GM18873 (cell line): Measurements from ENCODE around the gene CLDN15.
"Not testable (repeated sequence)": the region's sequence is repeated elsewhere in the genome, so short reads cannot be mapped to it uniquely, and the experiment has no call there.

Source experiments
- ATAC-seq: cut with Tn5 transposase; IDR thresholded peaks from one replicate; pipeline ENCODE4 v1.9.1; 2021; ENCODE audit warnings: mild to moderate bottlenecking, moderate library complexity, moderate number of reproducible peaks; ENCODE audit not compliant: unreplicated experiment, low FRiP score

CLDN15 gene

DNA sequence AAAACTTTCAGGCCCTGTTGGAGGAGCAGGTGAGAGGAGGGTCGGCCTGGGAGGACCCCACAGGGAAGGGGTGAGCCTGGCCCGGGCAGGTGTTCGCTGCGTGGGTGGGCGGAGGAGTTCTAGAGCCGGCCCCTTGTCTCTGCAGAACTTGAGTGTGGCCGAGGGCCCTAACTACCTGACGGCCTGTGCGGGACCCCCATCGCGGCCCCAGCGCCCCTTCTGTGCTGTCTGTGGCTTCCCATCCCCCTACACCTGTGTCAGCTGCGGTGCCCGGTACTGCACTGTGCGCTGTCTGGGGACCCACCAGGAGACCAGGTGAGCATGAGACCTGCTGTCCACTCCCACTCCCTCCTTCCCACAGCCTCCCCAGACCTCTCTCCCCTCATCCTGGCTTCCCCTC, 14.1 kb downstream of the CLDN15 start:
- no peak for ATAC-seq

DNA sequence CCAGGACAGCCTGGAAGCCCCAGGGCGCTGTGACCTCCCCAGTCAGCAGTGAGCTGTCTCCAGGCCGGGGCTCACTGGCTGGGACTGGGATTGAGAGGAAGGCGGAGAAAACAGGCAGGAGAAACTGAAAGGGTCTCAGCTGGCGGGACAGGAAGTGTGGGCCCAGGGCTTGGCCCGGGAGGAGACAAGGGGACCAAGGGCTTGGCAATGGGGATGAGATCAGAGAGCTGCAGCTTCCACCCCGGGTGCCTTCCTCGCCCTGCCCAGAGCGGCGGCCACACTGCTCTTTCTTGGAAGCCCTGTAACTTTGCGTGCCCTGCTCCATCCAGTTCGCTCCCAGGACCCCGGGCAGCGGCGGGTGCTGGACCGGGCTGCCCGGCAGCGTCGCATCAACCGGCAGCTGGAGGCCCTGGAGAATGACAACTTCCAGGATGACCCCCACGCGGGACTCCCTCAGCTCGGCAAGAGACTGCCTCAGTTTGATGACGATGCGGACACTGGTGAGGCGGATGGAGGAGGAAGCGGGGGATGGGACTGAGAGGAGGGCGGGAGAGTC, 15.2 kb downstream of the CLDN15 start:
- ATAC-seq: no peak

DNA sequence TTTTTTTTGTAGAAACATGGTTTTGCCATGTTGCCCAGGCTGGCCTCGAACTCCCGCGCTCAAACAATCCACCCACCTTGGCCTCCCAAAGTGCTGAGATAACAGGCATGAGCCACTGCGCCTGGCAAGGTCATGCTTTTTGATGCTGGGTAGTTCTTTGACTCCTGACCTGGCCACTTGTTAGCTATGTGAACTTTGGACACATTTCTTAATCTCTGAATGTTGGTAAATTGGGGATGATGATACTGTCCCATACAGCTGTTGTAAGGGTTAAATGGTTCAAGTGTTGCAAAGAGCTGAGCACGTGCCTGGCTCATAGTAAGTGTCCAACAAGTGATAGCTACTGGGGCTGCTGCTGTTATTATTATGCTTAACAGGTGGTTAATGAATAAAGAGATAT, 17.3 kb downstream of the CLDN15 start:
- ATAC-seq: no peak

DNA sequence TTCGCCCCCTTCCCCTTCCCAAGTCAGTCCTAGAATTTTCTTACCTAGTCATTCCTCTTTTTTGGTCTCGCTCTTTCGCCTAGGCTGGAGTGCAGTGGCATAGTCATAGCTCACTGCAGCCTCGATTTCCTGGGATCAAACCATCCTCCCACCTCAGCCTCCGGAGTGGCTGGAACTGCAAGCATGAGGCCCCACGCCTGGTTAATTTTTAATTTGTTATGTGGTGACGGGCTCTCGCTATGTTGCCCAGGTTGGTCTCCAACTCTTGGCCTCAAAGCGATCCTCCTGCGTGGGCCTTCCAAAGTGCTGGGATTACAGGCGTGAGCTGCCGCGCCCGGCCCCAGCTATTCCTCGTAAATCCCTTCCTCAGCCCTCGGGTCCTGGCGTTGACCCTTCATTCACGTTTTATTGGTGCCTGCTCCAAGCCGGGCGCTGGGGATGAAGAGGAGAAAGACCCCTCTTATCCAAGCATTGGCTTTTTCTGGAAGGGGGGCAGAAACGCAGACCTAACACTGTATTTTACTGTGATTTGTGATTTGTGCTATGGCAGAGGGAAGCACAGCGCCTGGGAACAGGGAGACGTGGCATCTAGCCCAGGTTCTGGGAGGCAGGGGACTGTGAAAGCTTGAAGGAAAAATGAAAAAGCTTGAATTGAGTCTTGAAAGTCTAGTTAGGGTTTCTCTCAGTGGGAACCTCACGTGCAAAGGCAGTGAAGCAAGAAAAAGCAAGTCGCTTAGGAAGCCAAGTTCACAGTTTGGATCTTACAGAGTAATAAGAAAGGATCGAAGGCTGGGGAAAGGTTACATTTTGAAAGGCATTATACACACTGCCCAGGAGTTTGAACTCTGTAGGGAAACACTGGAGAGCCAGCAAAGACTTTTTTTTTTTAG, 19.1 kb downstream of the CLDN15 start:
- peak; percentile 6 for ATAC-seq

DNA sequence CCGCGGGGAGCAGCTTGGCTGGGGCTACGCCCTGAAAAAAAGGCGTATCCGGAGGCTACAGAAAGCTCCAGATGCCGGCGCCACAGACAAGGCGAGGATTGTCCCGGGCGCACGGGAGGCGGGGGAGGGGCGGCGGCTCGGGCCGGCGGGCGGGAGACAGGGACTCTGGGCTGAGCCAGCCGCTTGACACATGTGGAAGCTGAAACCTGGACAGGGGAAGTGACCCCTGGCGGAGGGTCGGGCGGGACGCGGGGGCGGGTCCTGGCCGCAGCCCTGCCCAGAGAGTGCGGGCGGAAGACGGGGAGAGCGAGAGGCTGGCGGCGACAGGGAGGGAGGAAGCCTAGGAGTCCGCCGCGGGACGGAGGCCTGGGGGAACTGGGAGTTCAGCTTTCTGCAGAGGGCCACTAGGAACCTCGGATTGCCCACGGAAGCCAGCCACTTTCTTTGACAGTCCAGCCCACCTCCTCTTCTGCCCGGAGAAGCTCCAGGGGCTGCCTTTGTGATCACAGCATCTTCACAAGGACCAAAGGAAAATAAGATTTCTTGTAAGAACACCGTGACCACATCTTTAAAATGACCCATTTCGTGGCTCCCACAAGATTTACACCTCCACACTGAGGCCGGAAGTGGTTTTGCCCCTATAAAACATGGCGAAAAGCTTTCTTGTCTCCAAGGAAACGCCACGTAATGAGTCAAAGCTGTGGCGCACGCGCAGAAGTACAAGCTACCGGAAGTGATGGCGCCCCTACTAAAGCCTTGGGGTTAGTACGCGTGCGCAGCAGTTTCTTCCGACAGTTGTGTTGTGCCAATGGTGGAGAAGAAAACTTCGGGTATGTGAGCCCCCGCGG, 20.0 kb downstream of the CLDN15 start, which contains the start of the genes PLOD3 and ZNHIT1:
TSS of gene PLOD3 (minus strand) at position 194 of the 848 bp plus-strand sequence. CDS start 307 bp downstream, outside the sequence.
TSS of gene ZNHIT1 (plus strand) at position 778 of the 848 bp plus-strand sequence. CDS start at position 809, 31 bp downstream.
- ATAC-seq: peak; percentile 46

DNA sequence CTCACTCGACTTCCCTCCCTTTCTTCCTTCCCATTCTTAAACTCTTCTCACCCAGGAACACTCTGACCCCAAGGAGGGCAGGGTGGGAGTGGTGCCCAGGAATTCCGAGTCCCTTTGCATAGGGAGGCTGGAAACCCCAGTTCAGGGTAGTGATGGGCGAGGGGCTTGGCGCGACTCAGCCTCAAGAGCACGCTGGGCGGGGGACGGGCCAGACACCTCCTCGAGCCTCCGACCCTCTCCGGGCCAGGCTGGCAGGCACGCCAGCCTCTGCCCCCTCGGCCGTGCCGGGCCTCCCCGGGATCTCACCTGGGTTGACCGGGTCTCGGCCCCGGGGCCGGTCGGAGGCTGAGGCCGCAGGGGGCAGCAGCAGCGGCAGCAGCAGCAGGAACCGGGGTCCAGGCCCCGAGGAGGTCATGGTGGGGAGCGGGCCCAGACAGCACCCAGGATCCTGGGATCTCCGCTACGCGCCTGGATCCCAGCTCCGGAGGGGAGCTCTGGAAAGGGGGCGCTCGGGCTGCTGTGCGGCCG, 20.7 kb downstream of the CLDN15 start:
- ATAC-seq: peak; percentile 14

DNA sequence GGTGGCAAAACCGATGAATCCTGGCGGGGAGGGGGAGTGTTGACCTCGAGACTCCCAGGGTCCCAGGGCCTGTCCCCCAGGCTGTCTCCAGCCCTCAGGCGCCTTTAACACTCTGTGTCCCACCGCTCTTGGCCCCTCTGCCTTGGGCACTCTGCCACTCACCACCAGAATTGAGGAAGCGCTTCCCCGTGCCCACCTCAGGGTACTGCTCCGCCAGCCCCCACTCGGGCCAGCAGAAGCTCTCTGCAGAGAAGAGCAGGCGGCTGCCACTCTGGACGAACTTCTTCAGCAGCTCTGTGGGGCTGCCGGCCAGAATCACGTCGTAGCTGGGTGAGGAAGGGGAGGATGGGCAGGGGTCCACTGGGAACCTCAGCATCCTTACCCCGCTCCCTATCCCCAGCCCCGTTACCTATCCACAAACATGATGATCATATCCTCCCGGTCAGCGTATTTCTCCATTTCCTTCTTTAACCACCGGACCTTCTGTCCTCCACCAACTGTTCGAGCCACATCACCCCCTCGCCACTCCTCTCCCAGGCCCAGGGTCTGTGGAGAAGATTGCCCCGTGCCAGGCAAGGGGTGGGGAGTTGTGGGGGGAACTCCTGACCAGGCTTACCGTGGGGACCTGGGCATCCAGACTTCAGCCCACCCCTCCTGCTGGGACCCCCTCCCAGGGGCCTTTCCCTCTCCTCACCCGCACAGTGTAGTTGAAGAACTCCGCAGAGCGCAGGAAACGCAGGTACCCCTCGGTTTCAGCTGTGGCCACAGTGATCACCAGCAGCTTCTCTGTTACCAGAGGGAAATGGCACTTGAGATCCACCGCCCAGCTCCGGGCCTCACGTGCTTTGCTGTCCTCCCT, 21.4 kb downstream of the CLDN15 start:
- ATAC-seq: no peak

DNA sequence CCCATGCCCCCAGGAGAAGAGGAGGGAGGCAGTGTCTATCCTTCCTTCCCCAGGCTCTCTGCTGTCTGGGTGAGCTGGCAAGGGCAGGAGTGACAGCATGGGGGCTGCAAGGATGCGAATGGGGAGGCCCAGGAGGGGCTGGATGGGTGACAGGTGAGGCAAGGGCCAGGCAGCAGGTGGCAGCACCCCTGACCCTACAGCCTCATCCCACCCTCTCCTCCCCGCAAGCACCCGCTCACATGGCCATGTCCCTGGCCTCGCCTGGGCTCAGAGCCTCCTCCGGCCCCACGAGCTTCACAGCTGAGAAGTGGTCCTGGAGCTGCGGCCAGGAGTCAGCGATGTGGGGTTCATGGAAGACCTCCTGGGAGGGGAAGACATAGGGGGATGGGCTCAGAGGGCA, 25.6 kb downstream of the CLDN15 start:
- no peak for ATAC-seq

DNA sequence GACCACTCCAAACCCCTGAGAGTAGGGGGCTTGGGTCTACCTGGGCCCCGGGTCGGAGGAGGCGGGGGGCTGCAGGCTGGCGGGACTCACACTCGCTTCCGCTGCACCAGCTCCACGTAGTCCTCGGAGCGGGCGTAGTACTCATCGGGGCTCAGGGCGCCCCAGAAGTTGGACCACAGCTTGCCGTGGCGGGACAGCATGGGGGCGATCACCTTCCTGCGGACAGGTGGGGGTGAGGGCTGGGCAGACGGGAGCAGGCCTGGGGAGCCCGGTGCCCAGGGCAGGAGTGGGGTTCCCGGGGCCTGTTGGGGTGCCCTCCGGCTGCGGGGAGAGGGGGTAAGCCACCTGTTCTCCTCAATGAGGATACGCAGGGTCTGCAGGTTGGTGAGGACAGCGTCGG, 26.1 kb downstream of the CLDN15 start:
- no peak for ATAC-seq

DNA sequence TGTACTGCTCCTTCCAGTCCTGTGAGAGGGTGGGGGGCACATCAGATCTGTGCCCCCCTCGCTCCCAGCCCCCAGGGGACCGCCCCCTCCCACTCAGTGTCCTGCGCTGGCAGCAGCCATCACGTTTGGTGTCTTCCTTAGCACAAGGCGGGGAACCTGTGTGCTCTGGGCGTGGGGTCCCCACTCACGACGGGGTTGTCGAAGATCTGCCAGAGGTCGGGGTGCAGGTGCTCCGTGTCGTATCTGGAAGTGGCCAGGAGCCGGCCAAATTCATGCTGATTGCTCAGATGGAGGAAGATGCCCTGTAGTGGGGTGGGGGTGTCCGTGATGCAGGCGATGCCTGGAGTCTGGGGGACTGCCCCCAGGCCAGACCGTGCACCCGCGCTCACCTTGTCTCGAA, 27.5 kb downstream of the CLDN15 start:
- no peak for ATAC-seq

DNA sequence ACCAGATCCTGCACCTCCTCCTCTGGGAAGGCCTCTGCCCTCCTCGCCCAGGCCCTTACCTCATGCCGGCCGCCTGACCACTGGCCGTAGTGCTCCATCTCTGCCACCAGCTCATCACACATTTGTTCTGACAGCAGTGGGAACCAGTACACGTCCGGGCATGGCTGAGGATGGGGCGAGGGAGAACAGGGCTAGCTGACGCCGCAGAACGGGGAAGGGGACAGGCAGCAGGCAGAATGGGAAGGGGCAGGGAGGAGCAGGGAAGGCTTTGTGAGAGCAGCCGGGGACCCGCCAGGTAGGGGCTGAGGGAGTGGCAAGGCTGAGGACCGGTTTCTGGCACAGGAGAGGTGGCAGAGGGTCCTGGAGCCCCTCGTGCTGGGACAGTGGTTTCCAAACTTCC, 28.8 kb downstream of the CLDN15 start:
- ATAC-seq: no peak

DNA sequence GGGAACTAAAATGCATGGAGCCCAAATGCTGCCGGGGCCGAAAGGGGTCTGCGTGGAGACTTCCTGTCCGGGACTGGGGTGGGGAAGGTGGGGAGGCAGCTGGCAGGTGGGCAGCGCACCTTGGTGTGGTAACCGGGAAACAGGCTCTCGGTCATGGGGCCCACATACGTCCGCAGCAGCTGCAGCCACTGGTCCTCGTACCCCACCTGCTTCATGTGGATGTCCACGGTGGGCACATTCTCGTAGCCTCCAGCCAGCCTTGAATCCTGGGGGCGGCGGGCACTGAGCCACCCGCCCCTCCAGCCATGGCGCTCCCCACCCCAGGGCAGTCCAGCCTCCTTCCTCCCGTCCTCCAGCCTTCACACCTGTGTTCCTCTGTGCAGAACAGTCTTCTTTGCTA, 30.1 kb downstream of the CLDN15 start:
- no peak for ATAC-seq

DNA sequence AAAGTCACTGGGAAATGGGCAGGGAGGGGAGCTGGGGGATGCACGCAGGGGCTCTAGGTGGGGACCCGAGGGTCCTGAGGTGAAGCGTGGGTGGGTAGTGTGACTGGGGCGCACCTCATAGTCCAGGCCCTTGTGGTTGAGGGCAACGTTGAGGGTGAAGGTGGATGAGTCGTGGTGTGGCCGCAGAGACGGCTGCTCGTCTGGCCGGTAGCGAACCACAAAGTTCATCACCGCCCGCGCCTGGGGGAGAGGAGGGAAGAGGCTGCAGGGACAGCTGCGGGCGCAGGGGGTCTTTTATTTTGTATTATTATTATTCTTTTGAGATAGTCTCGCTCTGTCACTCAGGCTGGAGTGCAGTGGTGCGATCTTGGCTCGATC, 30.9 kb downstream of the CLDN15 start:
- no peak for ATAC-seq

DNA sequence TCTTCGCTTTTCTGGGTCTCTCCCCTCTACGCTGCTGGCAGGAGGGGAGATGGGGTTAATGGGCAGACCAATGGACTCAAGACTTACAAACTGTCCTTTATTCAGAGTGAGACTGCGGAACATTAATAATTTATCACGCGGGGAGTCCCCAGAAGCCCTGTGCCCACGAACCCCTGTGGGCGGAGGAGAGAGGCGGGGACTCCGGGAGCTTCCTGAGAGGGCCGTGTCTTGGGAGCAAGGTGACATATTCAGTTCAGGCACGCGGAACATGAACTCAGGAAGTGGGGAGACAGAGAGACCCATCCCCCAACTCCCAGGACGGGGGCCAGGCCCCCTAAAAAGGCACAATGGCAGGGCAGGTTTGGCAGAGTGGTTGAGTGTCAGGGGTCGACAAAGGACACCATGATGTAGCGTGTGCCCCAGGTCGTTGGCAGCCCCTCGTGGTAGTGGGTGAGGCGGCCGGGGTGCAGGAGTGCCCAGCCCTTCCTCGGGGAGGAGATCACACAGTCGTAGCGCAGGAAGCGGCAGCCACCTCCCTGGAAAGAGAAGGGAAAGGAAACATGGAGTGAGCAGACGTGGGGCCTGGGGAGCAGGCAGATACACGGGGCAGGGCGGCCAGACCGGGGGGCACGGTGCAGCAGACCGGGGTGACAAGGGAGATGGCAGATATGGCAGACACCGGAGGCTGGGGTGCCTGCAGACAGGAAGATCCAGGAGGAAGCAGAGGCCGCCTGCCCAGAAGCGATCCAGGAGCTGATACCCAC, 31.5 kb downstream of the CLDN15 start:
- no peak for ATAC-seq

DNA sequence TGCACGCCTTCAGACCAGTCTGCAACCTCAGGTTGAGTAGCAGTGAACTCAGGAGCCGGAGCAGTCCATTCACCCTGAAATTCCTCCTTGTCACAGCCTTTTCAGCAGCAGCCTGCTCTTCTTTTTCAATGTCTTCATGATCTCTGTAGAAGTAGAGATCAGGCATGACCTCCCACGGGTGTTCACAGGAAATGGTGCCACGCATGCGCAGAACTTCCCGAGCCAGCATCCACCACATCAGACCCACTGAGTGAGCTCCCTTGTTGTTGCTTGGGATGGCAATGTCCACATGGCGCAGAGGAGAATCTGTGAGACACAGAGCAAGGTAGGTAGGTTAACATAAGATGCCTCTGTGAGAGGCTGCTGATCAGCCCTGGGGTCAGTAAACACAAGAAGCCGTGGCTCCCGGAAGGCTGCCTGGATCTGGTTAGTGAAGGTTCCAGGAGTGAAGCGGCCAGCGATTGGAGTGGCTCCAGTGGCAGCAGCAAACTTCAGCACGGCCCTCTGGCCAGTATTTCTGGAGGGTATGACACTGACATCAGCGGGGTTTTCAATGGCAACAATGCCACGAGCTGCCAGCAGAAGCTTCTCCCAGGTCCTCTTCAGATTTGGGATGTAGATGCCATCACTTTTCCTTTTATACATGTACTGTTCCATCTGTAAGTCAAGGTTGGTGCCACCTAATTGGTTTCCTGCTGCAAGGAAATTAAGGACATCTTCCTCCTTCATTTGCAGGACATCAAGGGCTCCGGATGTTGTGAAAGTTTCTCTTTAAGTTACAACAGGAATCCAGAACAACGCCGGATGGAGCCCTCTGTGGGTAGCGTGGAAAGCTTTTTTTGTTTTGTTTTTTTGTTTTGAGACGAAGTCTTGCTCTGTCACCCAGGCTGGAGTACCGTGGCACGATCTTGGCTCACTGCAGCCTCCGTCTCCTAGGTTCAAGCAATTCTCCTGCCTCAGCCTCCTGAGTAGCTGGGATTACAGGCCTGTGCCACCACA, 33.6 kb downstream of the CLDN15 start:
- ATAC-seq: not testable (repeated sequence)

DNA sequence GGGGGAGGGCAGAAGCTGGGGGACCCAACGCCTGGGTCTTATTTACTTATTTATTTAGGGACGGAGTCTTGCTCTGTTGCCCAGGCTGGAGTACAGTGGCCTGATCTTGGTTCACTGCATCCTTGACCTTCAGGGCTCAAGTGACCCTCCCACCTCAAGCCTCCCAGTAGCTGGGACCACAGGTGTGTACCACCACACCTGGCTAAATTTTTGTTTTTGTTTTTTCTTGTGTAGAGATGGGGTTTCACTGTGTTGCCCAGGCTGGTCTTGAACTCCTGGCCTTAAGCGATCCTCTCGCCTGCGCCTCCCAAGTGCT, 35.0 kb downstream of the CLDN15 start:
- no peak for ATAC-seq

DNA sequence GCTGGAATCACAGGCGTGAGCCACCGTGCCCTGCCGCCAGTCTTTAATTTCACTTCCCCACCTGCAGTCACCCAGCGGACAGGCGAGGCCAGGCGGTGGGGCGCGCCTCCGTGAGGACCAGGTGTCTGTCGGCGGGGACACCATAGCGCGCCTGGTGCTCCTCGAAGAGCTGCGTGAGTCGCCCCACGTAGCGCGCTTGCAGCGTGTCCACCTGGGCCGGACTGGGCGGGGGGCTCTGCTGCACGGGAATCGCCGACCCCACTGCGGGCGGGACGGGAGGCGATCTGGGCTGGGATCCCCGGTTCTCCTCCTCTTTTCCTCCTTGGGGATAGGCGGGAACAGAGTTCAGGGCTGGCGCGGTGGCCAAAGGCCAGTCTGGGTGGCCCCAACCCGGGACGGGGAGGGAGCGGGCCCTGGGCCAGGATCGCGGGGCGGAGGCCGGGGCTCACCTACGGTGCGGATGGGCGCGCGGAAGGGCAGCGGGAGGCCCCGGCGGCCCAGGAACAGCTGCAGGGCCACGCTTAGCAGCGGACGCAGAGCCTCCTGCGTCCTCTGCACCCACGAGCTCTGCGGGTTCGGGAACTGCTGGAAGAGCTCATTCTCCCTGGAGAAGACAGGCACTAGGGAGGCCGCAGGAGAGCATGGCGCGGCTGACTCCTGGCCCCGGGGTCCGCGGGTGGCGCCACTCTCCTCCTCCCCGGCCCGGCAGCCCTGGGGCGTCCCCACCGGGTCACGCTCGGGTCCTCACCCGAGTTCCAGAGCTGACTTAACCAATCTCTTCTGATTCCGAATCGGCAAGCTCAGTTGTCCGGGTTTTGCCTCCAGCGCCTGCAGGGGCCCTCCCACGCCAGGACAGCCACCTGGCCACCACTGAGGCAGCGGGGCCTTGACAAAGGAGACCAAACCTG, 35.7 kb downstream of the CLDN15 start:
- no peak for ATAC-seq
